Parathyroid adenoma (tissue), 2 donors: Measurements from ENCODE around the gene DAAM2.

Experiments used
- H2AFZ ChIP-seq: fragments of 300-600 bp; sonication (generic); one replicate; pipeline ENCODE4 v1.7.0; 2017; ENCODE audit warnings: antibody characterized with exemption, mild to moderate bottlenecking
- H3K27ac ChIP-seq: fragments of 300-600 bp; sonication (generic); one replicate; pipeline ENCODE4 v1.7.0; 2017
- H3K27me3 ChIP-seq: fragments of 300-600 bp; sonication (generic); one replicate; pipeline ENCODE4 v1.7.0; 2017; ENCODE audit warnings: low read length; ENCODE audit not compliant: control insufficient read depth, insufficient read depth
- H3K36me3 ChIP-seq: fragments of 300-600 bp; sonication (generic); one replicate; pipeline ENCODE4 v1.7.0; 2017; ENCODE audit warnings: low read length; ENCODE audit not compliant: control insufficient read depth, insufficient read depth
- H3K4me1 ChIP-seq: fragments of 300-600 bp; sonication (generic); one replicate; pipeline ENCODE4 v1.7.0; 2017; ENCODE audit warnings: control low read depth
- H3K4me2 ChIP-seq: fragments of 300-600 bp; sonication (generic); one replicate; pipeline ENCODE4 v1.7.0; 2017; ENCODE audit warnings: low read length
- H3K4me3 ChIP-seq: fragments of 300-600 bp; sonication (generic); one replicate; pipeline ENCODE4 v1.7.0; 2017; ENCODE audit warnings: low read depth, low read length
- H3K79me2 ChIP-seq: fragments of 300-600 bp; sonication (generic); one replicate; pipeline ENCODE4 v1.7.0; 2017; ENCODE audit warnings: control low read depth
- H3K9ac ChIP-seq: fragments of 300-600 bp; sonication (generic); one replicate; pipeline ENCODE4 v1.7.0; 2017; ENCODE audit warnings: mild to moderate bottlenecking
- H3K9me3 ChIP-seq: fragments of 300-600 bp; sonication (generic); one replicate; pipeline ENCODE4 v1.7.0; 2017; ENCODE audit warnings: low read length; ENCODE audit not compliant: control insufficient read depth
- CTCF ChIP-seq: fragments of 300-600 bp; sonication (generic); IDR thresholded peaks from one replicate; pipeline ENCODE4 v1.7.0; 2017; ENCODE audit warnings: antibody characterized with exemption, mild to moderate bottlenecking
- donor health status: primary hyperparathyroidism.

Gene DAAM2

GRCh38 chr6:39915866-39916265 is 123.7 kb downstream of the DAAM2 start:
- H3K4me3 ChIP-seq: no peak overlapping the region
- H3K9ac ChIP-seq: no peak overlapping the region
- no peak overlapping the region for H3K27ac ChIP-seq
- H3K79me2 ChIP-seq: no peaks in the 10 kb centered on the region
- H3K9me3 ChIP-seq: no peaks in the 10 kb centered on the region
- no peaks in the 10 kb centered on the region for H3K4me1 ChIP-seq
- no peak overlapping the region for H3K4me2 ChIP-seq
- H3K27me3 ChIP-seq: no peaks in the 10 kb centered on the region
- no peak overlapping the region for H2AFZ ChIP-seq
- no peaks in the 10 kb centered on the region for H3K36me3 ChIP-seq
- no peak for TF ChIP-seq CTCF

- H3K79me2 ChIP-seq: no peaks in the 10 kb centered on the region
- no peaks in the 10 kb centered on the region for H3K4me1 ChIP-seq
- H3K36me3 ChIP-seq: no peaks in the 10 kb centered on the region
- H3K4me2 ChIP-seq: no peak overlapping the region
- H3K9me3 ChIP-seq: no peaks in the 10 kb centered on the region
- no peak overlapping the region for H2AFZ ChIP-seq
- no peak overlapping the region for H3K27ac ChIP-seq
- TF ChIP-seq CTCF: no peak
- no peak overlapping the region for H3K9ac ChIP-seq
- no peak overlapping the region for H3K4me3 ChIP-seq
- no peaks in the 10 kb centered on the region for H3K27me3 ChIP-seq
Measured at GRCh38 chr6:39917329-39917728, 125.2 kb downstream of the DAAM2 start.

- Histone ChIP-seq H3K79me2 (no peaks in the 10 kb centered on the region), H3K4me2 (no peak overlapping the region), H2AFZ (no peak overlapping the region), H3K27me3 (no peaks in the 10 kb centered on the region), H3K9me3 (no peaks in the 10 kb centered on the region), H3K9ac (no peak overlapping the region), H3K4me3 (no peak overlapping the region), H3K4me1 (no peaks in the 10 kb centered on the region), H3K36me3 (no peaks in the 10 kb centered on the region), H3K27ac (no peak overlapping the region)
- no peak for TF ChIP-seq CTCF
Measured at GRCh38 chr6:39917981-39918380, 125.8 kb downstream of the DAAM2 start.

- H3K9ac ChIP-seq: no peak overlapping the region
- H2AFZ ChIP-seq: no peak overlapping the region
- no peaks in the 10 kb centered on the region for H3K4me1 ChIP-seq
- no peaks in the 10 kb centered on the region for H3K79me2 ChIP-seq
- H3K36me3 ChIP-seq: no peaks in the 10 kb centered on the region
- H3K4me2 ChIP-seq: no peak overlapping the region
- H3K27me3 ChIP-seq: no peaks in the 10 kb centered on the region
- TF ChIP-seq CTCF: no peak
- no peaks in the 10 kb centered on the region for H3K9me3 ChIP-seq
- no peak overlapping the region for H3K4me3 ChIP-seq
- H3K27ac ChIP-seq: no peak overlapping the region
Measured at GRCh38 chr6:39918831-39919230, 126.7 kb downstream of the DAAM2 start.

GRCh38 chr6:39920157-39920556 is 128.0 kb downstream of the DAAM2 start:
- Histone ChIP-seq H3K4me2 (no peak overlapping the region), H3K27ac (no peak overlapping the region), H3K79me2 (no peaks in the 10 kb centered on the region), H3K4me3 (no peak overlapping the region), H3K36me3 (no peaks in the 10 kb centered on the region), H3K9ac (no peak overlapping the region), H3K9me3 (no peaks in the 10 kb centered on the region), H2AFZ (no peak overlapping the region), H3K4me1 (no peaks in the 10 kb centered on the region), H3K27me3 (no peaks in the 10 kb centered on the region)
- no peak for TF ChIP-seq CTCF
